ENCODE measurements around the gene RPL19. TPM values are rescaled to one million over a fixed set of nuclear protein-coding genes. Genes with fewer than 3 reads are reported as not detected.

Gene RPL19
- total RNA-seq, 1 experiment from 2014 or later: 3,055 TPM

- Mint-ChIP-seq H3K27me3 (ENCODE audit: insufficient read depth, unreplicated experiment) (no peaks in the 10 kb centered on the region), H3K27ac (ENCODE audit: low read depth, unreplicated experiment) (peak overlapping the region; percentile 63), H3K9me3 (ENCODE audit: unreplicated experiment) (no peaks in the 10 kb centered on the region), H3K4me1 (ENCODE audit: insufficient read depth, unreplicated experiment) (peaks cover 49% of the 10 kb centered on the region), H3K4me3 (ENCODE audit: unreplicated experiment) (peak overlapping the region; percentile 44), H3K36me3 (ENCODE audit: insufficient read depth, unreplicated experiment) (peaks cover 6% of the 10 kb centered on the region)
- DNase-seq (ENCODE audit: unreplicated experiment): peak; percentile 88
- no peak for TF ChIP-seq CTCF (IDR thresholded peaks at IDR 0.05; ENCODE audit: unreplicated experiment)
- intact Hi-C loops (cut with micrococcal nuclease): no loop called here
- no TSS peak for BruUV-seq (replicated peaks)
- ChIA-PET CTCF (interaction anchor here (0.5 to 3.2 kb wide), 5 partner anchors 11 to 85 kb away, joined by 3 to 27 read pairs (median 3); no protein-coding TSS in a partner anchor), POLR2A (interaction anchor here (0.5 to 2.5 kb wide), 10 partner anchors 11 to 1007 kb away, joined by 3 to 18 read pairs (median 5); partner anchors contain the start of genes RPL19 and WIPF2)
These were observed 12.2 kb downstream of the RPL19 start for GRCh38 chr17:39212195-39212810.

GRCh38 chr17:39212841-39213480, 12.9 kb downstream of the RPL19 start:
- Mint-ChIP-seq H3K36me3 (ENCODE audit: insufficient read depth, unreplicated experiment) (peaks cover 6% of the 10 kb centered on the region), H3K4me1 (ENCODE audit: insufficient read depth, unreplicated experiment) (peaks cover 48% of the 10 kb centered on the region), H3K4me3 (ENCODE audit: unreplicated experiment) (peak overlapping the region; percentile 44), H3K27me3 (ENCODE audit: insufficient read depth, unreplicated experiment) (no peaks in the 10 kb centered on the region), H3K9me3 (ENCODE audit: unreplicated experiment) (no peaks in the 10 kb centered on the region), H3K27ac (ENCODE audit: low read depth, unreplicated experiment) (peak overlapping the region; percentile 63)
- DNase-seq (ENCODE audit: unreplicated experiment): peak; percentile 96
- BruUV-seq (replicated peaks): no TSS peak
- ChIA-PET CTCF (interaction anchor here (0.5 to 3.2 kb wide), 7 partner anchors 11 to 84 kb away, joined by 3 to 27 read pairs (median 4); no protein-coding TSS in a partner anchor), POLR2A (interaction anchor here (0.5 to 2.5 kb wide), 11 partner anchors 10 to 1006 kb away, joined by 3 to 18 read pairs (median 5); partner anchors contain the start of genes RPL19 and WIPF2)
- no peak for TF ChIP-seq CTCF (IDR thresholded peaks at IDR 0.05; ENCODE audit: unreplicated experiment)
- intact Hi-C loops (cut with micrococcal nuclease): no loop called here

GRCh38 chr17:39213852-39214251, 13.8 kb downstream of the RPL19 start:
- no peak for TF ChIP-seq CTCF (IDR thresholded peaks at IDR 0.05; ENCODE audit: unreplicated experiment)
- Mint-ChIP-seq H3K27ac (ENCODE audit: low read depth, unreplicated experiment) (peak overlapping the region; percentile 63), H3K36me3 (ENCODE audit: insufficient read depth, unreplicated experiment) (peaks cover 6% of the 10 kb centered on the region), H3K9me3 (ENCODE audit: unreplicated experiment) (no peaks in the 10 kb centered on the region), H3K4me3 (ENCODE audit: unreplicated experiment) (no peak overlapping the region), H3K4me1 (ENCODE audit: insufficient read depth, unreplicated experiment) (peaks cover 43% of the 10 kb centered on the region), H3K27me3 (ENCODE audit: insufficient read depth, unreplicated experiment) (no peaks in the 10 kb centered on the region)
- ChIA-PET POLR2A (interaction anchor here (1.0 to 2.5 kb wide), 6 partner anchors 9 to 60 kb away, joined by 3 to 8 read pairs (median 5); partner anchors contain the start of gene RPL19), CTCF (interaction anchor here (0.6 to 3.2 kb wide), 6 partner anchors 10 to 160 kb away, joined by 3 to 27 read pairs (median 4); no protein-coding TSS in a partner anchor)
- no TSS peak for BruUV-seq (replicated peaks)
- DNase-seq (ENCODE audit: unreplicated experiment): peak; percentile 93
- intact Hi-C loops (cut with micrococcal nuclease): no loop called here

GRCh38 chr17:39217734-39218369, 17.8 kb downstream of the RPL19 start:
- Mint-ChIP-seq H3K4me1 (ENCODE audit: insufficient read depth, unreplicated experiment) (peaks cover 38% of the 10 kb centered on the region), H3K4me3 (ENCODE audit: unreplicated experiment) (no peak overlapping the region)

More at GRCh38 chr17:39217734-39218369, 17.8 kb downstream of the RPL19 start:
- Mint-ChIP-seq H3K9me3 (ENCODE audit: unreplicated experiment) (no peaks in the 10 kb centered on the region), H3K36me3 (ENCODE audit: insufficient read depth, unreplicated experiment) (peaks cover 6% of the 10 kb centered on the region), H3K27me3 (ENCODE audit: insufficient read depth, unreplicated experiment) (no peaks in the 10 kb centered on the region), H3K27ac (ENCODE audit: low read depth, unreplicated experiment) (no peak overlapping the region)
- ChIA-PET CTCF (interaction anchor here (0.5 to 0.8 kb wide), 2 partner anchors 18 to 175 kb away, joined by 3 read pairs; no protein-coding TSS in a partner anchor), POLR2A (interaction anchor here (0.6 to 1.5 kb wide), 4 partner anchors 9 to 89 kb away, joined by 3 read pairs; no protein-coding TSS in a partner anchor)
- DNase-seq (ENCODE audit: unreplicated experiment): no peak
- BruUV-seq (replicated peaks): no TSS peak
- intact Hi-C loops (cut with micrococcal nuclease): no loop called here
- no peak for TF ChIP-seq CTCF (IDR thresholded peaks at IDR 0.05; ENCODE audit: unreplicated experiment)
